Trophoblast cell (in vitro differentiated cells and primary cell): Measurements from ENCODE around the gene TSPAN4.

Experiments
- DNase-seq, 2 donors: peaks; one replicate each; pipeline ENCODE4 v3.0.0-alpha.2; 2016
- H2AFZ ChIP-seq: 2 replicates; pipeline ENCODE4 v1.6.1; 2013; ENCODE audit warnings: low read length, moderate library complexity, mild to moderate bottlenecking; ENCODE audit not compliant: insufficient read depth, poor library complexity
- H2AK5ac ChIP-seq: 2 replicates; pipeline ENCODE4 v1.6.1; 2013; ENCODE audit warnings: mild to moderate bottlenecking, low read length
- H2BK120ac ChIP-seq: 2 replicates; pipeline ENCODE4 v1.6.1; 2013; ENCODE audit warnings: low read length, mild to moderate bottlenecking, moderate library complexity; ENCODE audit not compliant: insufficient read depth, poor library complexity
- H2BK12ac ChIP-seq: 2 replicates; pipeline ENCODE4 v1.6.1; 2013; ENCODE audit warnings: mild to moderate bottlenecking, low read length, moderate library complexity
- H2BK5ac ChIP-seq: 2 replicates; pipeline ENCODE4 v1.6.1; 2013; ENCODE audit warnings: low read length, low read depth, moderate library complexity, mild to moderate bottlenecking; ENCODE audit not compliant: poor library complexity
- H3K14ac ChIP-seq: 2 replicates; pipeline ENCODE4 v1.6.1; 2013; ENCODE audit warnings: mild to moderate bottlenecking, low read length
- H3K18ac ChIP-seq: 2 replicates; pipeline ENCODE4 v1.6.1; 2013; ENCODE audit warnings: mild to moderate bottlenecking, low read length
- H3K23ac ChIP-seq: 2 replicates; pipeline ENCODE4 v1.6.1; 2013; ENCODE audit warnings: low read length
- H3K27ac ChIP-seq: 2 replicates; pipeline ENCODE4 v1.5.1; 2013; ENCODE audit warnings: low read depth, mild to moderate bottlenecking, inconsistent platforms, low read length, moderate library complexity
- H3K27me3 ChIP-seq: 2 replicates; pipeline ENCODE4 v1.6.1; 2013; ENCODE audit warnings: inconsistent platforms, mild to moderate bottlenecking, low read length, moderate library complexity; ENCODE audit not compliant: insufficient read depth
- H3K36me3 ChIP-seq, 2 experiments: 1 replicate in 1 of 2; 2 replicates in 1 of 2; pipeline ENCODE4 v1.6.1; 2013; ENCODE audit warnings: low read length in 2 of 2, mild to moderate bottlenecking in 2 of 2, moderate library complexity in 1 of 2; ENCODE audit not compliant: insufficient read depth in 2 of 2, control insufficient read depth in 1 of 2
- H3K4ac ChIP-seq: 2 replicates; pipeline ENCODE4 v1.6.1; 2013; ENCODE audit warnings: low read depth, mild to moderate bottlenecking, low read length, moderate library complexity
- H3K4me1 ChIP-seq, 2 experiments: 1 replicate in 1 of 2; 2 replicates in 1 of 2; pipeline ENCODE4 v1.6.1; 2013; ENCODE audit warnings: low read length in 2 of 2, mild to moderate bottlenecking in 2 of 2, moderate library complexity in 1 of 2; ENCODE audit not compliant: insufficient read depth in 2 of 2, control insufficient read depth in 1 of 2
- H3K4me2 ChIP-seq: 2 replicates; pipeline ENCODE4 v1.6.1; 2013; ENCODE audit warnings: inconsistent platforms, mild to moderate bottlenecking, low read length, moderate library complexity
- H3K4me3 ChIP-seq: 2 replicates; pipeline ENCODE4 v1.5.1; 2013; ENCODE audit warnings: mild to moderate bottlenecking, low read depth, low read length, inconsistent platforms
- H3K79me1 ChIP-seq: one replicate; pipeline ENCODE4 v1.6.1; 2013; ENCODE audit warnings: low read length
- H3K79me2 ChIP-seq: 2 replicates; pipeline ENCODE4 v1.6.1; 2013; ENCODE audit warnings: low read length, mild to moderate bottlenecking; ENCODE audit not compliant: control insufficient read depth, insufficient read depth, poor library complexity
- H3K9ac ChIP-seq: 2 replicates; pipeline ENCODE4 v1.6.1; 2013; ENCODE audit warnings: mild to moderate bottlenecking, low read length
- H3K9me3 ChIP-seq: 2 replicates; pipeline ENCODE4 v1.6.1; 2013; ENCODE audit warnings: low read depth, mild to moderate bottlenecking, control low read depth, inconsistent platforms, low read length; ENCODE audit not compliant: insufficient read depth
- H4K12ac ChIP-seq: 2 replicates; pipeline ENCODE4 v1.6.1; 2013; ENCODE audit warnings: low read depth, mild to moderate bottlenecking, low read length, moderate library complexity
- H4K8ac ChIP-seq: 2 replicates; pipeline ENCODE4 v1.6.1; 2013; ENCODE audit warnings: low read depth, mild to moderate bottlenecking, low read length, moderate library complexity
- H4K91ac ChIP-seq: one replicate; pipeline ENCODE4 v1.6.1; 2013; ENCODE audit warnings: low read depth, mild to moderate bottlenecking, low read length, moderate library complexity
- WGBS: extraction: QIAGEN DNeasy Blood & Tissue Kit; methylation state at CpG from one replicate; pipeline ENCODE4 v1.1.7; 2013; ENCODE audit warnings: missing lambda C conversion rate; ENCODE audit not compliant: insufficient read length, insufficient coverage; ENCODE audit errors: extremely low coverage; 5-methylcytosine and 5-hydroxymethylcytosine counted together

Gene TSPAN4

DNA sequence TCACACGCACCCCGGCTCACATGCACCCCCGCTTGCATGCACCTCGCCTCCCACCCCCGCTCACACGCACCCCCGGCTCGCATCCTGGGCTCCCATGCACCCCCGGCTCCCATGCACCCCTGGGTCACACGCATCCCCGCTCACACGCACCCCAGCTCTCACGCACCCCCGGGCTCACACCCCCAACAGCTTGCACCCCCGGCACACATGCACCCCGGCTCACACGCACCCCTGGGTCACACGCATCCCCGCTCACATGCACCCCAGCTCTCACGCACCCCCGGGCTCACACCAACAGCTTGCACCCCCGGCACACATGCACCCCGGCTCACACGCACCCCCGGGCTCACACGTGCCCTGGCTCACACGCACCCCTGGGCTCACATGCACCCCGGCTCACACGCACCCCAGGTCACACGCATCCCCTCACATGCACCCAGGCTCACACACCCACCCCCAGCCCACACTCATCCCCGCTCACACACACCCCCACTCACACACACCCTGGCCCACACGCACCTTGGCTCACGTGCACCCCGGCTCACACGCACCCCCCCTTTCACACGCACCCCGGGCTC lies 16.2 kb downstream of the TSPAN4 start:
- no peak overlapping the region for H4K8ac ChIP-seq
- no peak overlapping the region for H2AK5ac ChIP-seq
- H3K9ac ChIP-seq, result no peak overlapping the region
- H2AFZ ChIP-seq, result no peak overlapping the region
- H3K79me2 ChIP-seq, result no peaks in the 10 kb centered on the region
- H2BK12ac ChIP-seq, result no peak overlapping the region
- peak overlapping the region; percentile 6 for H3K4me3 ChIP-seq
- no peaks in the 10 kb centered on the region for H3K9me3 ChIP-seq
- no peak overlapping the region for H4K91ac ChIP-seq
- H3K23ac ChIP-seq, result no peak overlapping the region
- no peak overlapping the region for H3K18ac ChIP-seq
- no peak overlapping the region for H3K14ac ChIP-seq
- no peak overlapping the region for H3K27ac ChIP-seq
- no peaks in the 10 kb centered on the region for H3K79me1 ChIP-seq
- H3K4ac ChIP-seq, result no peak overlapping the region
- H2BK120ac ChIP-seq, result no peak overlapping the region
- H3K36me3 ChIP-seq, result no peaks in the 10 kb centered on the region
- no peak overlapping the region for H4K12ac ChIP-seq
- no peaks in the 10 kb centered on the region for H3K4me1 ChIP-seq
- no peaks in the 10 kb centered on the region for H3K27me3 ChIP-seq
- no CpG with 5 or more reads among the region's 37 CpGs for WGBS
- H2BK5ac ChIP-seq, result no peak overlapping the region
- no peak overlapping the region for H3K4me2 ChIP-seq
- no peak for DNase-seq

DNA sequence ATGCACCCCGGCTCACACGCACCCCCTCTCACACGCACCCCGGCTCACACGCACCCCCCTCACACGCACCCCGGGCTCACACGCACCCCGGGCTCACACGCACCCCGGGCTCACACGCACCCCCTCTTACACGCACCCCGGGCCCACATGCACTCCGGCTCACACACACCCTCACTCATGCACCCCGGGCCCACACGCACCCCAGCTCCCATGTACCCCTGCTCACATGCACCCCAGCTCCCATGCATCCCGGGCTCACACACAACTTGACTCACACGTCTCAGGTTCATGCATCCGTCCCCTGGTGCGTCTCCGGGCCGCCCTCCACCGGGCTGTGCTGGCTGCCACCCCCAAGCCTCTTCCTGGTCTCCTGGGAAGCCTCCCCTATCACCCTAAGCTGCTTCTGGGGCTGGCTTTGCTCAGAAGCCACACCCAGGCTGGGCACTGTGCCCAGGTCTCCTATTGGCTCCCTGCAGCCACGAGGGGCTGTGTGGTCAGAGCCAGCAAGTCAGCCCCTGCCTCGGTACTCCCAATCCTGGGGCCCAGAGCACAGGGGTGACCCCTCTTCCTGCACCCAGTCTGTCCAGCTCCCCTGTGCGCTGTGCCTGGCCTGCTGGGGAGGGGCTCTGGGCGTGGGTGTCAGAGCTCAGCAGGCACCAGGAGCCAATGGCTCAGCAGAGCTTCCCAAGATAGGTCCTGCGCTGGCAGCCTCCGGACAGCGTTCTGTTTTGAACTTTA lies 16.9 kb downstream of the TSPAN4 start:
- H2BK12ac ChIP-seq, result no peak overlapping the region
- H4K12ac ChIP-seq, result no peak overlapping the region
- peaks cover 1% of the 10 kb centered on the region for H3K9me3 ChIP-seq
- H3K9ac ChIP-seq, result no peak overlapping the region
- WGBS, result no CpG with 5 or more reads among the region's 31 CpGs
- no peak overlapping the region for H2BK5ac ChIP-seq
- no peaks in the 10 kb centered on the region for H3K79me2 ChIP-seq
- H3K14ac ChIP-seq, result no peak overlapping the region
- H3K18ac ChIP-seq, result no peak overlapping the region
- DNase-seq, result peak in 1 of 2 donors; percentile 9
- H3K27me3 ChIP-seq, result no peaks in the 10 kb centered on the region
- H3K79me1 ChIP-seq, result no peaks in the 10 kb centered on the region
- H4K91ac ChIP-seq, result no peak overlapping the region
- H2BK120ac ChIP-seq, result no peak overlapping the region
- no peak overlapping the region for H2AFZ ChIP-seq
- no peak overlapping the region for H3K4me2 ChIP-seq
- no peak overlapping the region for H3K23ac ChIP-seq
- H3K27ac ChIP-seq, result no peak overlapping the region
- no peak overlapping the region for H4K8ac ChIP-seq
- H3K4me3 ChIP-seq, result no peak overlapping the region
- no peak overlapping the region for H2AK5ac ChIP-seq
- H3K4ac ChIP-seq, result no peak overlapping the region
- peaks cover 0 to 4% of the 10 kb centered on the region in 2 experiments for H3K36me3 ChIP-seq
- no peaks in the 10 kb centered on the region for H3K4me1 ChIP-seq

DNA sequence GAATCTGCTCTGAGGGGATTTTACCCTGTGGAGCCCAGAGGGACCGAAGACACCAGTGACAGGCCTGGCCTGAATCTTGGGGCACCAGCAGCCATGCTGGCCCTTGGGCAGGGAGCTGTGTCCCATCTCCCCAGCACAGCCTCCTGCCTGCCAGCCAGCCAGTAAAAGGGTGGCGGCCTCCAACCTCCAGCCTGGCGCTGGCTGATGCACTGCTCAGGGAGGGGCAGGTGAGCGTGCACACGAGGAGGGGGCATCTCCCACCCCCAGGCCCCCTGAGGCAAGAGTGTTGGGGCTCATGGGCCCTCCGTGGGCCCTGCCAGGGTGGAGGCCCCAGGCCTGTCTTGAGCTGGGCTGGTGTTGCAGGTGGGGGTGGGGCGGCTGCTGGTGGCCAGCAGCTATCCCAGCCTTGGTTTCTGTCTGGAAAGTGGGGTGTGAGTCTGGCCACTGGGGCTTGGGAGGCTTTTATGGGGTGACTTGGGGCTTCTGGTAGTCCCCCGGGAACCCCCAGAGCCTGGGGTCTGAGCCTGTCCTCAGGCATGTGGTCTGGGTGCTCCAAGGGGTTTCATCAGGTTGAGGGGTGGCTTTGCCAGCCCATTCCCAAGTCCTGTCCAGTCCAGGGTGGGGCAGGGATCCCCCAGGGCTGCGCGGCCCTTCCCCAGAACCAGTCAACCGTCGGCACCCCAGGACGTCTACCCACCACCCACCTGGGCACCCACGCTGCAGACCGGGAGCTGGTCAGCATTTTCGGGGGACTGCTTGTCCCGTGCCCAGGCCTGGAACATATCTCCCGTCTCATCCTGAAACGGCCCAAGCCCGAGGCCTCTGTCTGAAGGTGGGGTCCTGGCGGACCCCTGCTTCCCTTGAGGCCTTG lies 17.8 kb downstream of the TSPAN4 start:
- Histone ChIP-seq H3K79me2 (no peaks in the 10 kb centered on the region), H3K4me3 (no peak overlapping the region), H4K12ac (no peak overlapping the region), H2AFZ (no peak overlapping the region), H3K27me3 (no peaks in the 10 kb centered on the region), H3K79me1 (no peaks in the 10 kb centered on the region), H3K27ac (no peak overlapping the region), H3K23ac (no peak overlapping the region), H3K4me2 (no peak overlapping the region), H2BK12ac (no peak overlapping the region), H3K4ac (no peak overlapping the region), H3K9ac (no peak overlapping the region), H4K91ac (no peak overlapping the region), H2BK5ac (no peak overlapping the region), H4K8ac (no peak overlapping the region), H3K14ac (no peak overlapping the region), H2BK120ac (no peak overlapping the region), H3K9me3 (peaks cover 1% of the 10 kb centered on the region), H3K18ac (no peak overlapping the region), H2AK5ac (no peak overlapping the region), H3K4me1 (no peaks in the 10 kb centered on the region), H3K36me3 (peaks cover 0 to 5% of the 10 kb centered on the region in 2 experiments)
- DNase-seq, result no peak
- no CpG with 5 or more reads among the region's 21 CpGs for WGBS

DNA sequence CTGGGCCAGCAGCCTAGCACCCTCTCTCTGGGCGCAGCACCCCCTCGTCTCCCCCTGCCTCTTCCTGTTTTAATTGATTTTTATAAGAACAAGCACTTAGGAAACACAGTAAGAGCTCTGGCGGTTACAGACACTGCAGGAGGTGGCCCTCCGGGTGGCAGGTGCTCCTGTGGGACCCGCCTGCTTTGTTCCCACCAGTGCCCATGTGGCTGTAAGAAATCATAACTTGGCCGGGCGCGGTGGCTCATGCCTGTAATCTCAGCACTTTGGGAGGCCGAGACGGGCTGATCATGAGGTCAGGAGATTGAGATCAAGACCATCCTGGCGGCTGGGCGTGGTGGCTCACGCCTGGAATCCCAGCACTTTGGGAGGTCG lies 18.4 kb downstream of the TSPAN4 start:
- peaks cover 1% of the 10 kb centered on the region for H3K9me3 ChIP-seq
- no peak overlapping the region for H3K9ac ChIP-seq
- H4K91ac ChIP-seq, result no peak overlapping the region
- no peak overlapping the region for H4K8ac ChIP-seq
- no peak overlapping the region for H3K23ac ChIP-seq
- H3K4me2 ChIP-seq, result no peak overlapping the region
- no peaks in the 10 kb centered on the region for H3K79me2 ChIP-seq
- H3K18ac ChIP-seq, result no peak overlapping the region
- no peak overlapping the region for H2AK5ac ChIP-seq
- no peak overlapping the region for H3K4ac ChIP-seq
- no peak overlapping the region for H4K12ac ChIP-seq
- WGBS, result no CpG with 5 or more reads among the region's 14 CpGs
- no peaks in the 10 kb centered on the region for H3K27me3 ChIP-seq
- no peak overlapping the region for H2BK120ac ChIP-seq
- no peaks in the 10 kb centered on the region for H3K4me1 ChIP-seq
- no peak overlapping the region for H3K4me3 ChIP-seq
- no peak for DNase-seq
- H3K27ac ChIP-seq, result no peak overlapping the region
- peaks cover 0 to 5% of the 10 kb centered on the region in 2 experiments for H3K36me3 ChIP-seq
- no peak overlapping the region for H2BK12ac ChIP-seq
- no peak overlapping the region for H2AFZ ChIP-seq
- no peak overlapping the region for H2BK5ac ChIP-seq
- H3K79me1 ChIP-seq, result no peaks in the 10 kb centered on the region
- H3K14ac ChIP-seq, result no peak overlapping the region
